Naive thymus-derived CD8-positive, alpha-beta T cell (primary cell): ENCODE measurements around the gene GPR42. TPM values are rescaled to one million over a fixed set of nuclear protein-coding genes. Genes with fewer than 3 reads are reported as not detected.
A peak's percentile ranks its signal among the peaks of the same experiment; 100 is the strongest.
"Not testable (repeated sequence)": the region's sequence is repeated elsewhere in the genome, so short reads cannot be mapped to it uniquely, and the experiment has no call there.

ENCODE experiments used
- ATAC-seq, 2 donors: fragments of 150-1000 bp; cut with Tn5 transposase in 1 of 2; sonication (Bioruptor Pico), chemical (Tn5 transposase) in 1 of 2; 1 replicate in 1 of 2; 2 replicates in 1 of 2; pipeline ENCODE4 v1.10.0; 2021; ENCODE audit warnings: mild to moderate bottlenecking in 2 of 2, moderate library complexity in 2 of 2
- POLR2A ChIA-PET: fragments of 350-600 bp; sonication (Branson Sonifier 250); formaldehyde crosslinking; loops from one replicate; lab custom pipeline; 2021; ENCODE audit warnings: antibody characterized with exemption; lab: Charles Lee
- DNase-seq, 10 donors: peaks; one replicate each; pipeline versions ENCODE4 v3.0.0 to v3.0.0-alpha.2; 2020 to 2022
- H3K27ac Mint-ChIP-seq, 10 donors: one replicate each; pipeline ENCODE4 v1.8.0; 2020 to 2022; ENCODE audit warnings: mild to moderate bottlenecking in 10 of 10, mixed read lengths in 10 of 10, moderate library complexity in 4 of 10, inconsistent platforms in 1 of 10
- H3K27me3 Mint-ChIP-seq, 5 donors: one replicate each; pipeline ENCODE4 v1.8.0; 2021 to 2022; ENCODE audit warnings: mixed read lengths in 5 of 5
- H3K36me3 Mint-ChIP-seq, 3 donors: one replicate each; pipeline ENCODE4 v1.8.0; 2020 to 2022; ENCODE audit warnings: mixed read lengths in 3 of 3, mild to moderate bottlenecking in 2 of 3, inconsistent platforms in 1 of 3
- H3K4me1 Mint-ChIP-seq, 4 donors: one replicate each; pipeline ENCODE4 v1.8.0; 2021 to 2022; ENCODE audit warnings: mixed read lengths in 4 of 4
- H3K4me3 Mint-ChIP-seq, 10 donors: one replicate each; pipeline ENCODE4 v1.8.0; 2020 to 2022; ENCODE audit warnings: mild to moderate bottlenecking in 10 of 10, mixed read lengths in 10 of 10, moderate library complexity in 6 of 10, inconsistent platforms in 1 of 10
- H3K9me3 Mint-ChIP-seq, 9 donors: one replicate each; pipeline ENCODE4 v1.8.0; 2020 to 2022; ENCODE audit warnings: mixed read lengths in 9 of 9, mild to moderate bottlenecking in 3 of 9, inconsistent platforms in 1 of 9, moderate library complexity in 1 of 9
- polyA plus RNA-seq, 3 donors: library from polyadenylated mRNA; unstranded; fragments of 300-500 nt; fragmentation: Illumina TruSeq; gene quantifications; one replicate each; pipeline ENCODE4 v1.2.3, GENCODE V29; 2021
- total RNA-seq, 8 experiments: library from RNA in 2 of 8; stranded (reverse) in 2 of 8; gene quantifications; one replicate each; pipeline ENCODE4 v1.2.3 and lab custom pipeline; 2021 to 2026

Gene GPR42
- total and polyA plus RNA-seq, 5 experiments from 2014 or later, result not detected

DNA sequence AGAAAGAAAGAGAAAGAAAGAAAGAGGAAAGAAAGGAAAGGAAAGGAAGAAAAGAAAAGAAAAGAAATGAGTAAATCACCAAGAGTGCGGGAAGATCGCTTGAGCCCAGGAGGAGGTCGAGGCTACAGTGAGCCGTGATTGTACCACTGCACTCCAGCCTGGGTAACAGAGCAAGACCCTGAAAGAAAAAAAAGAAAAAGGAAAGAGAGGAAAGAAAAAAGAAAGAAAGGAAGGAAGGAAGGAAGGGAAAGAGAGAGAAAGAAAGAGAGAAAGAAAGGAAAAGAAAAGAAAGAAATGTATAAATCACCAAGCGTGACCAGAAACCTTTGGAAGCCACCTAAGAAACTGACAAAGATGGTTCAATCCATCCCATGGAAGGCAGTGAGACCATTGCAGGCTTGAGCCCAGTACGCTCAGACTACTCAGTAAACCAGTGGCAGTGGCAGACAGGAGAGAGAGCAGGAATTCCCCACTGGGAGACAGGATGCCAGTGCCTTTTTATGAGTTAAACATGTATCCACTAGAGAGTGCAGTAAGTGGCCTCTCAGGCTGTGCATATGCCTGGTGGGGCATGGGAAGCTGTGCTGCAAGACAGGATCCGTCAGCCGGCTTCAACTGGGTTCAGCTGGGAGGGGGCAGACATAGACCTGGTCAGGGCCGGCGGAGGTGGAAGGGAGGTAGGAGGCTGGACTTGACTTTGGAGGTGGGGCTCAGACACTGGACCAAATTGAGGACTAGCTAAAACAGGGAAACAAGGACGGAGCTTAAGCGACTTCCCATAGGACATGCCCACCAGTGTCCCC is 4.8 kb downstream of the GPR42 start:
- H3K27ac Mint-ChIP-seq, result peak overlapping the region in 1 of 10 donors; percentile 86
- peaks cover 0 to 2% (median 0%) of the 10 kb centered on the region in 3 donors for H3K36me3 Mint-ChIP-seq
- DNase-seq (no peak), ATAC-seq (no peak)
- no peak overlapping the region for H3K4me3 Mint-ChIP-seq
- peaks cover 0 to 16% (median 2%) of the 10 kb centered on the region in 4 donors for H3K4me1 Mint-ChIP-seq
- H3K27me3 Mint-ChIP-seq, result peaks cover 5 to 27% (median 10%) of the 10 kb centered on the region in 5 donors
- H3K9me3 Mint-ChIP-seq, result peaks cover 0 to 5% (median 0%) of the 10 kb centered on the region in 9 donors
- POLR2A ChIA-PET, result no interaction called here

- peaks cover 7 to 39% (median 16%) of the 10 kb centered on the region in 5 donors for H3K27me3 Mint-ChIP-seq
- no peak overlapping the region for H3K4me3 Mint-ChIP-seq
- H3K36me3 Mint-ChIP-seq, result peaks cover 0 to 2% (median 0%) of the 10 kb centered on the region in 3 donors
- peaks cover 0 to 5% (median 0%) of the 10 kb centered on the region in 9 donors for H3K9me3 Mint-ChIP-seq
- ATAC-seq, result no peak
- no peak overlapping the region for H3K27ac Mint-ChIP-seq
- DNase-seq, result no peak
- H3K4me1 Mint-ChIP-seq, result peaks cover 0 to 16% (median 2%) of the 10 kb centered on the region in 4 donors
- POLR2A ChIA-PET, result interaction anchor here (0.9 kb wide), 1 partner anchor 12 kb away, joined by 4 read pairs; no protein-coding TSS in a partner anchor
Measured at GRCh38 chr19:35377656-35378055, 6.8 kb downstream of the GPR42 start.

DNA sequence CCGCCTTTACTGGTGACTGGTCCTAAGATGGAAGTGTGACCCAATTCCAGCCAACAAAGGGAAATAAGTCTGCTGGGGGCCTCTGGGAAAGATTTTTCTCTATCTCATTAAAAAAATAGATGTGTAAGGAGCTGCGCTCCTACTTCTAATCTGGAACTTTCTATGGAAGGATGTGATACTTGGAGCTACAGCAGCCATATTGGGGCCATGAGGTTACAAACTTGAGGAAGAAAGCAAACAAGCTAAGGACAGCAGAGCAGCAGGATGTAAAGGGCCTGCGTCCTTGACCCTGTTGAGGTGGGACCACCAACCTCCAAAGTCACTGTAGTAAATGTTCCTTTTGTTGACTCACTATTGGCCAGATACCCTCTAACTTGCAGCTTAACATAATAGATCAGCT is 7.5 kb downstream of the GPR42 start:
- no peak overlapping the region for H3K27ac Mint-ChIP-seq
- H3K36me3 Mint-ChIP-seq, result peaks cover 0 to 2% (median 0%) of the 10 kb centered on the region in 3 donors
- peaks cover 9 to 39% (median 16%) of the 10 kb centered on the region in 5 donors for H3K27me3 Mint-ChIP-seq
- ATAC-seq (no peak), DNase-seq (no peak)
- no peak overlapping the region for H3K4me3 Mint-ChIP-seq
- peaks cover 0 to 16% (median 2%) of the 10 kb centered on the region in 4 donors for H3K4me1 Mint-ChIP-seq
- POLR2A ChIA-PET, result interaction anchor here (0.9 kb wide), 1 partner anchor 13 kb away, joined by 4 read pairs; no protein-coding TSS in a partner anchor
- H3K9me3 Mint-ChIP-seq, result peaks cover 0 to 5% (median 0%) of the 10 kb centered on the region in 9 donors

DNA sequence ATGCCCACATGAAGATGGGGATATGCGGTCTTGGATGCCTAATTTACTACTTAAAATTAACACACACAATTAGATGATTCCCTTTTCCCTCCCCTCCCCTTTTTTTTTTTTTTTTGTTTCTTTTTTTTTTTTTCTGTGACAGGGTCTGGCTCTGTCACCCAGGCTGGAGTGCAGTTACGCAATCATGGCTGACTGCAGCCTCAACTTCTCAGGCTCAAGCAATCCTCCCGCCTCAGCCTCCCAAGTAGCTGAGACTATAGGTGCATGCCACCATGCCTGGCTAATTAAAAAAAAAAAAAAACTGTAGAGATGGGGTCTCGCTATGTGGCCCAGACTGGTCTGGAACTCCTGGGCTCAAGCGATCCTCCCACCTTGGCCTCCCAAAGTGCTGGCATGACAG is 8.7 kb downstream of the GPR42 start:
- H3K4me3 Mint-ChIP-seq, H3K36me3 Mint-ChIP-seq, H3K9me3 Mint-ChIP-seq, DNase-seq, POLR2A ChIA-PET, ATAC-seq, H3K27ac Mint-ChIP-seq: not testable (repeated sequence)
- H3K27me3 Mint-ChIP-seq, result peaks cover 10 to 41% (median 18%) of the 10 kb centered on the region in 5 donors
- H3K4me1 Mint-ChIP-seq, result peaks cover 0 to 16% (median under 1%) of the 10 kb centered on the region in 4 donors

DNA sequence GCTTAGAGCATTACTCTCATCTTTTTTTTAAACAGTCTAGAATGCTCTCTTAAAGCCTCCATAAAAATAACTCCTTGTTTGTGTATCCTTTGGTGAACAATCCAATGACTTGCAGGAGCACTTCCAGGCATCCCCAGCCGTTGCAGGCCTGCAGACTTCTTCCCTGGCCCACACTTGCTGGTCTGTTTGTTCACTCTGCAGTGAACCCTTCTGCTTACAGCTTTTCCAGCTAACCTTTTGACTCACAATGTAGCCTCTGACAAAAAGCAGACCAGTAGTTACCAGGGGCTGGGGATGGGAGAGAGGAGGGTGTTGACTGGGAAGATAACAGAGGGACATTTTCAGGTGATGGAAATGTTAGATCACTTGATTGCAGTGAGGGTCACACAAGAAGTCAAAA is 9.1 kb downstream of the GPR42 start:
- peaks cover 11 to 43% (median 18%) of the 10 kb centered on the region in 5 donors for H3K27me3 Mint-ChIP-seq
- H3K4me1 Mint-ChIP-seq, result peaks cover 0 to 13% (median under 1%) of the 10 kb centered on the region in 4 donors
- no peak overlapping the region for H3K4me3 Mint-ChIP-seq
- DNase-seq (no peak), ATAC-seq (no peak)
- H3K36me3 Mint-ChIP-seq, result peaks cover 0 to 2% (median 0%) of the 10 kb centered on the region in 3 donors
- POLR2A ChIA-PET, result no interaction called here
- peaks cover 0 to 9% (median 0%) of the 10 kb centered on the region in 9 donors for H3K9me3 Mint-ChIP-seq
- no peak overlapping the region for H3K27ac Mint-ChIP-seq

DNA sequence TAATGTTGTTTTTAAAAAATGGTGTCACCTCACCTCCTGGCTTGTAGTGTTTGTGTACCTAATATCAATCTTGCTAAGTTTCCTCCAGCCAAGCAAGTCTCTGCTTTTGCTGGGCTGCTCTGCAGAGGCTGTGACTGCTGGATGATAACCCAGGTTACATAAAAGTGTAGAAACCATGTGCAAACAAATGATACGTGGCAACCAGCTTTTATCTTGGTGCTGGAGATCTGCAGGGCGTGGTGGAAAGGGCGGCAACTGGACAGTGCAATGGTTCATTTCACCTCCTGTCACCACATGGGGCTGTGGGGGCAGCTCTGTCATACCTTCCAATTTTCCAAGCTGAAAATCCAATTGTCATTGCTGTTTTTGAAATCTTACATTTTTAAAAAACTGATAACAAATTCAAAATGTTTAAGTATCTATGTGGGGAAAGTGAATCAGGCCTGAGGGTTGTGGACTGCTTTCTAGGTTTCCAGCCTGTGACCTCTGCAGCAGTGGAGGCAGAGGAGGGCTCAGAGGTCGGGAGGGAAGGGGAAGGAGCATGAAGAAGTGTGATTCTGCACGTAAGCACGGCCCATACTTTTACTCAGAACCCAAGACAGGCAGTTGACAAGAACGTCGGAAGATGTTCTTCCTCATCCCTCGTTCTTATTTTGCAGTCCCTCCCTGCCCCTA is 9.7 kb downstream of the GPR42 start:
- Mint-ChIP-seq H3K27me3 (peaks cover 8 to 39% (median 12%) of the 10 kb centered on the region in 5 donors), H3K4me1 (peaks cover 0 to 9% (median under 1%) of the 10 kb centered on the region in 4 donors), H3K9me3 (peaks cover 0 to 10% (median 0%) of the 10 kb centered on the region in 9 donors), H3K36me3 (peaks cover 0 to 2% (median 0%) of the 10 kb centered on the region in 3 donors), H3K27ac (no peak overlapping the region), H3K4me3 (no peak overlapping the region)
- POLR2A ChIA-PET, result no interaction called here
- no peak for DNase-seq
- no peak for ATAC-seq

GRCh38 chr19:35381318-35381717 is 10.4 kb downstream of the GPR42 start:
- H3K9me3 Mint-ChIP-seq, result peaks cover 0 to 15% (median 4%) of the 10 kb centered on the region in 9 donors
- H3K4me1 Mint-ChIP-seq, result peaks cover 0 to 5% (median 0%) of the 10 kb centered on the region in 4 donors
- no peak for DNase-seq
- peaks cover under 1 to 2% (median 1%) of the 10 kb centered on the region in 3 donors for H3K36me3 Mint-ChIP-seq
- no peak overlapping the region for H3K4me3 Mint-ChIP-seq
- POLR2A ChIA-PET, result no interaction called here
- H3K27me3 Mint-ChIP-seq, result peaks cover 3 to 32% (median 12%) of the 10 kb centered on the region in 5 donors
- no peak for ATAC-seq
- no peak overlapping the region for H3K27ac Mint-ChIP-seq

GRCh38 chr19:35381926-35382325 is 11.1 kb downstream of the GPR42 start:
- DNase-seq, result no peak
- Mint-ChIP-seq H3K36me3 (peaks cover 2 to 5% (median 3%) of the 10 kb centered on the region in 3 donors), H3K9me3 (peaks cover 0 to 21% (median 10%) of the 10 kb centered on the region in 9 donors), H3K27ac (no peak overlapping the region), H3K4me3 (no peak overlapping the region), H3K27me3 (peaks cover 3 to 31% (median 14%) of the 10 kb centered on the region in 5 donors), H3K4me1 (peaks cover 0 to 3% (median 0%) of the 10 kb centered on the region in 4 donors)
- ATAC-seq, result no peak
- POLR2A ChIA-PET, result no interaction called here

DNA sequence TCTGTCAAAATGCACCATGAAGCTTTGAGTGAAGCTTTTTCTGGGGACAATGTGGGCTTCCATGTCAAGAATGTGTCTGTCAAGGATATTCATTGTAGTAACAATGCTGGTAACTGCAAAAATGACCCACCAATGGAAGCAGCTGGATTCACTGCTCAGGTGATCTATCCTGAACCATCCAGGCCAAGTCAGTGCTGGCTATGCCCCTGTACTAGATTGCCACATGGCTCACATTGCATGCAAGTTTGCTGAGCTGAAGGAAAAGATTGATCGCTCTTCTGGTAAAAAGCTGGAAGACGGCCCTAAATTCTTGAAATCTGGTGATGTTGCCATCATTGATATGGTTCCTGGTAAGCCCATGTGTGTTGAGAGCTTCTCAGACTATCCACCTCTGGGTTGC is 12.7 kb downstream of the GPR42 start:
- no peak overlapping the region for H3K27ac Mint-ChIP-seq
- POLR2A ChIA-PET, result no interaction called here
- H3K27me3 Mint-ChIP-seq, result peaks cover 3 to 20% (median 11%) of the 10 kb centered on the region in 5 donors
- no peak for ATAC-seq
- H3K36me3 Mint-ChIP-seq, result peaks cover 0 to 6% (median 5%) of the 10 kb centered on the region in 3 donors
- peaks cover 0 to 23% (median 10%) of the 10 kb centered on the region in 9 donors for H3K9me3 Mint-ChIP-seq
- DNase-seq, result no peak
- no peak overlapping the region for H3K4me3 Mint-ChIP-seq
- no peaks in the 10 kb centered on the region for H3K4me1 Mint-ChIP-seq

- H3K36me3 Mint-ChIP-seq, result peaks cover 0 to 6% (median 5%) of the 10 kb centered on the region in 3 donors
- H3K4me1 Mint-ChIP-seq, result no peaks in the 10 kb centered on the region
- H3K4me3 Mint-ChIP-seq, result no peak overlapping the region
- H3K27ac Mint-ChIP-seq, result no peak overlapping the region
- no peak for ATAC-seq
- H3K9me3 Mint-ChIP-seq, result peaks cover 0 to 20% (median 10%) of the 10 kb centered on the region in 9 donors
- no peak for DNase-seq
- peaks cover 3 to 9% (median 4%) of the 10 kb centered on the region in 5 donors for H3K27me3 Mint-ChIP-seq
- POLR2A ChIA-PET, result interaction anchor here (0.6 kb wide), 2 partner anchors 23 to 78 kb away, joined by 3 read pairs; no protein-coding TSS in a partner anchor
Measured at GRCh38 chr19:35388277-35389054, 17.6 kb downstream of the GPR42 start.

GRCh38 chr19:35389192-35389861 is 18.5 kb downstream of the GPR42 start:
- Mint-ChIP-seq H3K4me3 (no peak overlapping the region), H3K9me3 (peaks cover 0 to 20% (median 10%) of the 10 kb centered on the region in 9 donors), H3K27ac (no peak overlapping the region), H3K27me3 (peaks cover 2 to 8% (median 3%) of the 10 kb centered on the region in 5 donors), H3K4me1 (no peaks in the 10 kb centered on the region), H3K36me3 (peaks cover 0 to 6% (median 5%) of the 10 kb centered on the region in 3 donors)
- POLR2A ChIA-PET, result interaction anchor here (0.6 kb wide), 1 partner anchor 78 kb away, joined by 3 read pairs; no protein-coding TSS in a partner anchor
- ATAC-seq, result no peak
- DNase-seq, result no peak
